SK-N-MC (cell line): ENCODE results near the gene SDK1.

Source experiments
- DNase-seq: peaks from one replicate; pipeline ENCODE4 v3.0.0-alpha.2; 2011; ENCODE audit warnings: low read depth, low spot score
- H3K27ac ChIP-seq: fragments of 200-600 bp; sonication (generic); 2 replicates; pipeline ENCODE4 v1.5.1; 2016; ENCODE audit warnings: mixed run types
- H3K36me3 ChIP-seq: fragments of 200-600 bp; sonication (generic); 2 replicates; pipeline ENCODE4 v1.6.1; 2017; ENCODE audit warnings: antibody characterized with exemption, low read length, mixed read lengths; ENCODE audit not compliant: insufficient read depth
- H3K4me3 ChIP-seq: fragments of 200-600 bp; sonication (generic); 2 replicates; pipeline ENCODE4 v1.5.1; 2016
- H3K9ac ChIP-seq: fragments of 200-600 bp; sonication (generic); 2 replicates; pipeline ENCODE4 v1.8.0; 2017; ENCODE audit warnings: mixed run types, mixed read lengths; ENCODE audit not compliant: insufficient read length
- H3K9me3 ChIP-seq: fragments of 200-600 bp; sonication (generic); 2 replicates; pipeline ENCODE4 v1.6.1; 2017; ENCODE audit warnings: low read depth, mild to moderate bottlenecking, antibody characterized with exemption, low read length, moderate library complexity, mixed read lengths
- EZH2 ChIP-seq: fragments of 200-600 bp; sonication (generic); IDR thresholded peaks from one replicate; pipeline ENCODE4 v1.6.1; 2017; ENCODE audit warnings: antibody characterized with exemption
- FOXP2 ChIP-seq: optimal IDR thresholded peaks from 2 replicates; pipeline ENCODE3; 2011; ENCODE audit warnings: mild to moderate bottlenecking, moderate library complexity; ENCODE audit not compliant: insufficient read depth; ENCODE audit errors: extremely low read length, control extremely low read depth
- POLR2AphosphoS5 ChIP-seq: IDR thresholded peaks from 2 replicates; pipeline ENCODE4 v1.6.1; 2012; ENCODE audit warnings: mild to moderate bottlenecking, low read depth, low read length, borderline replicate concordance

SDK1 gene

DNA sequence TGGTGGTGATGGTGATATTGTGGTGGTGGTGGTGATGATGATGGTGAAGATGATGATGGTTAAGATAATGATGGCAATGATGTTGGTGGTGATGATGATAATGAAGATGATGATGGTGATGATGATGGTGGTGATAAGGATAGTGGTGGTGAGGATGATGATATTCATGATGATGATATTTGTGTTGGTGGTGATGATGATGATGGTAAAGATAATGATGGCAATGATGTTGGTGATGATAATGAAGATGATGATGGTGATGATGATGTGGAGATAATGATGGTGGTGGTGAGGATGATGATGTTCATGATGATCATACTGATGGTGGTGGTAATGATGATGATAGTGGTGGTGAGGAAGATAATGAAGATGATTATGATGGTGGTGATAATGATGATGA, 30.7 kb upstream of the SDK1 start:
- H3K9ac ChIP-seq, result no peak overlapping the region
- TF ChIP-seq FOXP2 (no peak), EZH2 (no peak), POLR2AphosphoS5 (no peak)

DNA sequence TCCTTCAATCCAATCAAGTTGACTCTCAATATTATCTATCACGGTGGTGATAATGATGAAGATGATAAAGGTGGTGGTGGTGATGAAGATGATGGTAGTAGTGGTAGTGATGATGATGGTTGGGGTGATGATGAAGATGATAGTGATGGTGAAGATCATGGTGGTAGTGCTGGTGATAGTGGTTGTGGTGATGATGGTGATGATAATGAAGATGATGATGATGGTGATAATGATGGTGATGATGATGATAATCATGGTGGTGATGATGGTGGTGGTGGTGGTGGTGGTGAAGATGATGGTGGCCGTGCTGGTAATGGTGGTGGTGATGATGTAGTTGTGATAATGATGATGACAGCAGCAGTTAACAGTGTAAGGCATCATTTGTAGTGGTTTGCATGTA, 29.8 kb upstream of the SDK1 start:
- no peak for DNase-seq
- H3K4me3 ChIP-seq, result no peak overlapping the region
- no peak for TF ChIP-seq POLR2AphosphoS5
- TF ChIP-seq EZH2, result no peak
- no peak for TF ChIP-seq FOXP2

More for the DNA sequence above, 30.7 kb upstream of the SDK1 start:
- H3K4me3 ChIP-seq, result no peak overlapping the region
- H3K27ac ChIP-seq, result no peak overlapping the region
- no peaks in the 10 kb centered on the region for H3K36me3 ChIP-seq
- no peak for DNase-seq
- no peaks in the 10 kb centered on the region for H3K9me3 ChIP-seq

DNA sequence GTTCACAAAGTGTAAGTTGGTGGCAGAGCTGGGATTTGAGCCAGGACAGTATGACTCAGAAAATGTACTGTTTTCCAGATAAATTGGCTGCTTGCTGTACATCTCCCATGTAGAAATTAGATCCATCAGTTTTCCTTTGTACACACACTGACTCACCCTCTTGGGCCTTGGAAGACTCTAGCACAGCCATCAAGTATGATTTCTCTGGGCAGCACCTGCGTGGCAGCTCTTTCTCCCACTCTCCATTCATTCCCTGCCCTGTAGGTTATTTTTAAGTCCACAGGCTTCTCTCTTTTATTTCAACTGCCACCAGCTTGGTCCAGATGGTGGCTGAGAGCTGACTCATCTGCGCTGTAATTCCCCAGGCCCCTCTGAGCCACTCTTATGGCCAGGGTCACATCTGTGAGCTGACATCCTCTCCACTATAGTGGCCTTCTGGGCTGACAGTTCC, 28.3 kb upstream of the SDK1 start:
- no peak overlapping the region for H3K9ac ChIP-seq
- H3K9me3 ChIP-seq, result no peaks in the 10 kb centered on the region
- no peak for DNase-seq
- no peak for TF ChIP-seq POLR2AphosphoS5
- no peak for TF ChIP-seq FOXP2
- TF ChIP-seq EZH2, result no peak
- H3K27ac ChIP-seq, result no peak overlapping the region
- H3K4me3 ChIP-seq, result no peak overlapping the region
- no peaks in the 10 kb centered on the region for H3K36me3 ChIP-seq

More for the DNA sequence above, 29.8 kb upstream of the SDK1 start:
- H3K27ac ChIP-seq, result no peak overlapping the region
- no peak overlapping the region for H3K9ac ChIP-seq
- H3K36me3 ChIP-seq, result no peaks in the 10 kb centered on the region
- H3K9me3 ChIP-seq, result no peaks in the 10 kb centered on the region

DNA sequence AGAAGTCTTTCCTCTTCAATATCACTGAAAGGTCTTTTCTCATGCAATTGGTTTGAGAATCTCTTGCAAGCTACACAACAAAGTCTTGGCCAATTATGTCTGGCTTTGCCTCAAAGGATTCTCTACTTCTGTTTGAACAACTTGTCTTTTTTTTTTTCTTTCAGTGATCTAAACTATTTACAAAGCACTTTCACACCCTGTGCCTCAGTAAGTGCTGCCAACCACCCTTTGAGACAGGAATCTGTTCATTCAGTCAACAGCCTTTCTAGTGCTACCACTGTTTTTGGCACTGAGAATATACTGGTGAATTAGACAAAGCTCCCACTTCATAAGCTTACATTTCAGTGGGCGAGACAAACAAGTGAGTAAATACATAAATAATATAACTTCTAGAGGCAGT, 26.9 kb upstream of the SDK1 start:
- TF ChIP-seq POLR2AphosphoS5 (no peak), FOXP2 (no peak), EZH2 (no peak)
- Histone ChIP-seq H3K36me3 (no peaks in the 10 kb centered on the region), H3K9ac (no peak overlapping the region), H3K4me3 (no peak overlapping the region), H3K9me3 (no peaks in the 10 kb centered on the region), H3K27ac (no peak overlapping the region)
- no peak for DNase-seq

DNA sequence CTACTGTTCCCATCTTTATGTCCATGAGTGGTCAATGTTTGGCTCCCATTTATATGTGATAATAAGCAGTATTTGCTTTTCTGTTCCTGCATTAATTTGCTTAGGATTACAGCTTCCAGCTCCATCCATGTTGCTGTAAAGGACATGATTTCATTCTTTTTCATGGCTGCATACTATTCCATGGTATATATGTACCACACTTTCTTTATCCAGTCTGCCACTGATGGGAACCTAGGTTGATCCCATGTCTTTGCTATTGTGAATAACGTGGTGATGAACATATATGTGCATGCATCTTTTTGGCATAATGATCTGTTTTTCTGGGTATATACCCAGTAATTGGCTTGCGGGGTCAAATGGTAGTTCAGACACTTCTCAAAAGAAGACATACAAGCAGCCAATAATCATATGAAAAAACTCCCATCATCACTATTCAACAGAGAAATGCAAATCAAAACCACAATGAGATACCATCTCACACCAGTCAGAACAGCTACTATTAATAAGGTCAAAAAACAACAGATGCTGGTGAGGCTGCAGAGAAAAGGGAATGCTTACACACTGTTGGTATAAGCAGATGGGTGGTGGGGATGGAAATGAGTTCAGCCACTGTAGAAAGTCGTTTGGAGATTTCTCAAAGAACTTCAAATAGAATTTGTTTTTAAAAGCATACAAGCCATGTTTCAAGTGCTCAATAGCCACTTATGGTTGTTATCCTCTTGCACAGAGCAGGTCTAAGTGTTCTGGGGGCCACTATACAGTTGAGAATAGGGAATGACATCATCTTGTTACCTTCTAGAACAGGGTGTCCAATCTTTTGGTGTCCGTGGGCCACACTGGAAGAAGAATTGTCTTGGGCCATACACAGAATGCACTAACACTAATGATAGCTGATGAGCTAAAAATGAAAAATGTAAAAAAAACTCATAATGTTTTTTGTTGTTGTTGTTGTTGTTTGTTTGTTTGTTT, 23.2 kb upstream of the SDK1 start:
- no peaks in the 10 kb centered on the region for H3K9me3 ChIP-seq
- no peak overlapping the region for H3K27ac ChIP-seq
- no peak overlapping the region for H3K9ac ChIP-seq
- DNase-seq, result no peak
- no peak overlapping the region for H3K4me3 ChIP-seq
- H3K36me3 ChIP-seq, result no peaks in the 10 kb centered on the region
- no peak for TF ChIP-seq FOXP2
- no peak for TF ChIP-seq EZH2
- TF ChIP-seq POLR2AphosphoS5, result no peak

DNA sequence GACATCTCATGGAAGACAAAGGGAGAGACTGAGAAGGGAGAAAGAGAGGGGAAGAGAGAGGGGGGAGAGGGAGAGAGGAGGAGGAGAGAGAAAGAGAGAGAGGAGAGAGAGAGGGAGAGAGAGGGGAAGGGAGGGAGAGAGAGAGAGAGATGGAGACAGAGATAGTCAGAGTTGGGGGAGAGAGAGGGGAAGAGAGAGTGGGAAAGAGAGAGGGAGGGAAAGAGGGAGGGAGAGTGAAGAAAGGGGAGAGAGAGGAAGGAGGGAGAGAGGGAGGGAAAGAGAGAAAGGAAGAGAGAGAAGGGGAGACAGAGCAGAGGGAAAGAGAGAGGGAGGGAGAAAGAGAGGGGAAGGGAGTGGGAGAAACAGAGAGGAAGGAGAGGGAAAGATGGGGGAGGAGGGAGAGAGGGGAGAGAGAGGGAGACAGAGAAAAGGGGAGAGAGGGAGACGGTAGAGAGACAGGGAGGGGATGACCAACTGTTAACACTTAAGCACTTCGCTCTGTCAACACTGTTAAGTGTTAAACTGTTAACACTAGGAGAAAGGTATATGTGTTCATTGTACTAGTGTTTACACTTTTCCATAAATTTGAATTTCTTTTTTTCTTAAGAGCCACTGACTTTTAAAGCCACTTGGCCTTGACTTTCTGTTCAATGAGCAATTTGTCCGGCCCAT, 21.8 kb upstream of the SDK1 start:
- Histone ChIP-seq H3K27ac (no peak overlapping the region), H3K9ac (no peak overlapping the region), H3K9me3 (no peaks in the 10 kb centered on the region), H3K4me3 (no peak overlapping the region), H3K36me3 (no peaks in the 10 kb centered on the region)
- TF ChIP-seq EZH2 (no peak), POLR2AphosphoS5 (no peak)
- no peak for DNase-seq

DNA sequence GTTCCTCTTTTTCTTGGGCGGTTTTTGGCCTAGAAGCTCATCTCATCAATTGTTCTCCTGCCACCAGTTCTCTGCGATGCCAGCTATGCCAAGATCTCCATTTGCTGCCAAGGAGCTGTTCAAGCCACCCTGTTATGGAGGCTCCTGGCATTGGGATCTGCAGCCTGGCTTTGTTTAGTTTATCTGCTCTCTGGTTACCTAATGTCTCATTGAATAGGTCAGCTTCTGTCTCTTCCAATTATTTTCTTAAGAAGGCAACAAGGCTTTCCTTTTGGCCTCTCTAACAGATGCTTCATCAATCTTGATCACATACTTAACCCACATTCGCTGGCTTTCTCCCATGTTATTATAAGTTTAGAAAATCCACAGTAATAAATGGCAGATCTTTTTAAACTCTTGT, 20.6 kb upstream of the SDK1 start:
- no peak for TF ChIP-seq FOXP2
- no peak for TF ChIP-seq EZH2
- no peak for TF ChIP-seq POLR2AphosphoS5
- no peak overlapping the region for H3K27ac ChIP-seq
- DNase-seq, result no peak
- no peak overlapping the region for H3K9ac ChIP-seq
- no peaks in the 10 kb centered on the region for H3K36me3 ChIP-seq
- H3K4me3 ChIP-seq, result no peak overlapping the region
- H3K9me3 ChIP-seq, result no peaks in the 10 kb centered on the region

DNA sequence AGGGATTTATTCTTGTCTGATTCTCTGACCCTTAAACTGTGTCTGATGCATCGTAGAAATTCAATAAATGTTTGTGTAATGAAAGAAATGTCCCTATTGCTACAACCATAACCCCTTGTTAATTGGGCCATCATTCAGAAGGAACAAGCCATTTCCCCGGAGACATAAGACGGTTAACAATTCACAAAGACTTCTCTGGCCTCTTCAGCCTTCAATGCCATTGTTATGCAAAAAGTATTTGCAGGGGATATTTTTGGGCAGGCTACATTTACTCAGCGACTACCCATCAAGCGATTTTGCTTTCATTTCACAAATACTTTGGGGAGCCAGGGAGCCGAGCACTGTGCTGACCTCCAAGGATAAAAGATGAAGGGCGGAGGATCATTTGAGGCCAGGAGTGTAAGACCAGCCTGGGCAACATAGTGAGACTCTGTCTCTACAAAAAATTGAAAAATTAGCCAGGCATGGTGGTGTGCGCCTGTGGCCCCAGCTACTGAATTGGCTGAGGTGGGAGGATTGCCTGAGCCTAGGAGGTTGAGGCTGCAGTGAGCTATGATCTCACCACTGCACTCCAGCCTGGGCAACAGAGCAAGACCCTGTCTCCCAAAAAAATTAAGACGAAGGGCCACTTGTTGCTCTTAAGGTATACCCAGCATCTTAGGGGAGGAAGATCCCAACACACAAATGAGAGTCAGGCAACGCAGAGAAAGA, 20.0 kb upstream of the SDK1 start:
- no peak for DNase-seq
- no peak overlapping the region for H3K4me3 ChIP-seq
- TF ChIP-seq EZH2 (no peak), FOXP2 (no peak)
- H3K36me3 ChIP-seq, result no peaks in the 10 kb centered on the region
- no peak overlapping the region for H3K27ac ChIP-seq
- no peaks in the 10 kb centered on the region for H3K9me3 ChIP-seq
- H3K9ac ChIP-seq, result no peak overlapping the region
